NCI-H446 (cell line): ENCODE data around the gene PLSCR1.
"Not testable (repeated sequence)": the region's sequence is repeated elsewhere in the genome, so short reads cannot be mapped to it uniquely, and the experiment has no call there.

Experiments used
- DNase-seq, 2 experiments: peaks; one replicate each; lab custom pipeline; 2025; lab: John Stamatoyannopoulos, UW

Gene PLSCR1

DNA sequence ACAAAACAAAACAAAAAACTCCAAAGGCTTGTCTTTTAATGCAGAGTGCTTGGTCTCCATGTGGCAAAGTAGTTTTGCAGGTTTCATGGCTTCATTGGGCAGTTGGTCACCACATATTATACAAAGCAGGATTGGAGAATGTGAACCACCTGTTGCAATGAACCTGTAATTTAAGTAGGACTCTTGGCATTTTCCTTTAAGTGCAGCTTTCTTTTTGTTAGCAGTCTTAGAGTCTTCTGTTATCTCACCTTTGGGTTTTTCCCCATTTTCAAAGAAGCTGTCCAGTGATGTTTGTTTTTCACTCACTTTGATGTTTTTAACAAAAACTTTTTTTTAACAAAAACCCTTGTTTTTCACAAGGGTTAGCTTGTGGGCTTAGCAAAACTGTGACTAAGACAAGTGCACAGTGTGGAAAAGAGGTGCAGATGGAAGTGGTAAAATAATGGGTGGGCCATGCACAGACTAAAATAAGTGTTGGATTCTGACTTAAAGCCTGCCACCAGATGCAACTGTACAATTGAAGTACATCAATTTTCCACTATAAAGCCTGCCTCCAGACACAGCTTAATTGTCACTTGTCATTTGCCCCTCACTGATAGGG, 2.9 kb upstream of the PLSCR1 start:
- no peak for DNase-seq

DNA sequence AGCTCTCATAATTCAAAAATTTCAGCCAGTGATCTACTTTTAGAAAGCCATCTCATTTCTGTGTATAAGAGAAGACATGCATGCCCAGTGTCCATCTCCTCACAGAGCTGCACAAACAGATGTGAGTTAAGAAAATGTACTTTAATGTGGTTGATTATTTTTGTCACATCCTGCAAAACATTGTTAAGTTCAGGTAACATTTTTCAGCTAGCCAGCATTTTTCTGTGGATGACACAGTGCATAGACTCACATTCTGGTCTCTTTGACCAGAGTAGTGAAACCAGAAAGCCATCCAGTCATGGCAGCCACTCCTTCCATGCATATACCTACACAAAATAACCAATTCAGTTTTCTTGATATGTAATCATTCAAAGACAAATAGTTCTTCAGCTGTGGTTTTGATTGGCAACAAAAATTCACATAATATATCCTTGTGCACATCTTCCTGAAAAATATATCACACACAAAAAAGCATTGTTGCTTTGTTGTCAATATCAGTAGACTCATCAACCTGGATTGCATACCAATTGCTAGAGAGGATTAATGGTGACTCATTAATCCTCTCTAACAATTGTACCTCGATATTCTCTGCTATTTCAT, 2.1 kb upstream of the PLSCR1 start:
- no peak for DNase-seq

DNA sequence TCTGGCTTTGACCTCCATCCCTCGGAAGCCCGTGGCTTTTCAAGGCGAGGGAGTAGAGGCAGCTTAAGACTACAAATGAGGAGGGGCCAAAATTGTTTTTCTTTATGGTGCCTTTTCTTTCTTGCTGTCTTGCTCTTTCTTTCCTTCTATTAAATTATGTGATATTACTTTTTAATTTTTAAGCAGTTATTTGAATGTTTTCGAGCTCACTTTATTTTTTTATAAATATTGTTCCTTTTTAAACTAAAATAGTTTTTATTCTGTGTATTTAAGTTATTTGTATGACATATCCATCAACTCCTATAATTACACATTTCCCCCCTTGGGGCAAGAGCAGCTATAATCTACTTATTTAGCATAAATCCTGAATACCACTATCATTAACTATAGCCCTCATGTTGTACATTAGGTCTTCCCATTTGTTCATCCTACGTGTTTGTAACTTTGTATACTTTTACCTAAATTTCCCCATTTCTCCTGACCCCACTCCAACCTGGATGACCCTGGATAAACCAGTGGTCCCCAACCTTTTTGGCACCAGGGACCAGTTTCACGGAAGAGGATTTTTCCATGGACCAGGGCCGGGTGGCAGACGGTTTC, 622 bp upstream of the PLSCR1 start:
- no peak for DNase-seq

DNA sequence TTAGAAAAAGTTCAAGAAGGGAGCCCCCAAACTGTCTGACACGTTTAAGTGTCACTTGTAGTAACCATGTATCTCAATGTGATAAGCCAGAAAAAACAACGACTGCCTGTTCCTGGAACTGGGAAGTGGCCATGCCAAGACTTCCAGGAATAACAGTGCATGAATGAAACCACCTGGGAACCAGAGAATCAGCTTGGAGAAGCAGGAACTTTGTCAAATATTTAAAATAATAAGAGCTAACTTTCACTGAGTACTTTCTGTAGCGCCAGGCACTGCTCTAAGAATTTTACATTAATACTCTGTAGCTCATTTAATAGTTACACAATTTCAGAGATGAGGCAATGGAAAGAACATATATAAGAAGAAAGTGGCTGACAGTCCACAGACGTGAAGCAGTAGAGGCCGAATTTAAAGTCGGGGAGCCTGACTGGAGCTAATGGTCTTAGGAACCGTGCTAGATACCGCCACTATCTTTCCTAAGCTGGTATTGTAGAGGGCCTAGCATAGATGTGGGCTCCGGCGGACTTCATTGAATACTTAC, 876 bp downstream of the PLSCR1 start:
- DNase-seq = no peak

DNA sequence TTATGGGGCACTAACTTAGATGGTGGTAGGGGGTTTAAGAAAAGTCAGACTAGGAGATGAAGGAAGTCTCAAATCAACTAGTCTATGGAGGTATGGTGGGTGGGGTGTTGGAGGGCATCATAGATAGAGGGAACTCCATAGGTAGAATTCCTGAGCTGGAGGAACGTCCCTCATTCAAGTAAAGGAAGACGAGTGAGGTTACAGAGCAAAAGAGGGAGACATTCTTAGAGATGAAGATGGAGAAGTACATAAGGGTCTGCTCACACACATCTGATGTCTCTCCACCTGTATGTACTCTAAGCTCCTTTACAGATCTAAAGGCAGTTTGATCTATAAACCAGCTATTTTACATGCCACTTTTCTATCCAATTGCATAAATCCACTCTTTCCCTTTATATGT, 1.4 kb downstream of the PLSCR1 start:
- no peak for DNase-seq

DNA sequence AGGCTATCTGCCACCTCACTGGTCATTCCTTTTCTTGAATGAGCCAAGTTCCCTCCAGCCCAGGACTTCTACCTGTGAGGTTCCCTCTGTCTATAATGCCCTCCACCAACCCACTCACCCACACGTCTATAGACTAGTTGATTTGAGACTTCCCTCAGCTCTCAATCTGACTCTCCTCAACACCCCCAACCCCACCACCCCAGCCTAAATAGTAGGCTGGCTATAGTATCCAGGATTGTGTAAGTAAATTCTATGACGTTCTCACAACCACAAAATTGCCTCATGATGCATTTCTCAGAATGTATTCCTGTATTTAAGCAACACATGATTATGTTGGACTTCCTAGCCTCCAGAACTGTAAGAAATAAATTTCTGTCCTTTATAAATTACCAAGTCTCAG, 2.2 kb downstream of the PLSCR1 start:
- no peak for DNase-seq

DNA sequence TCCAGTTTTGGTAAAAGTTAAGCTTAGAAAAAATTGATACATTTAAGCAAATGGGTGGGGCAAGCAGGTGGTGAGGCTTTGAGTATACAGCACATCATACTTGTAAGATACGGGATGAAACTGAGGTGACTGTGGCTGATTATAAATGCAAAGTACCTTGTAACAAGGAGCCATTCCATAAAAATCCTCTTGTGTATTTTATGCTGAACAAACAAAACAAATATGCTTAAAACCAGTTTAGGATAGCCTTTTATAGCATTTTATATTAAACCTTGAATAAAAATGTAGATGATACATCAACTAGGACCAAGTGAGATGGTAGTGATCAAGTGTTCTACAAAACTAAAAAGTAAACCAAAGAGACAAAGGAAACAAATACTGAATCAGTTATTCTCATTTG, 3.4 kb downstream of the PLSCR1 start:
- no peak for DNase-seq

DNA sequence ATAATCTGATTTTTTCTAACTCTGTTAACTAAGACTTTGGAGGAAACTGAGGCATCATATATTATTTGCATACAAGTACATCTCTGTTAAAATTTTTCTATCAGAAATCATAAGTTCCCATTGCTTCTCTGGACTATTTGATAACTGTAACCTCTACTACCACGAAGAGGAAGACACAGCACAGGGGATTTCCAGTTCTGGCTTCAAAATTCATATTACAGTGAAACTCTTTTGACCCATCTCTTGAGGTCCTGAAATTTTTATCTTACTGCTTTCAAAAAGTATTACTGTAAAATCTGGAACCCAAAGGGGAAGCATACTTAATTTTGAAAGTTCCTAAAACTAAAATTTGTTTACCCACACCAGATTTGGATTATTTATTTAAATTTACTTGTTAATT, 4.2 kb downstream of the PLSCR1 start:
- DNase-seq = no peak

DNA sequence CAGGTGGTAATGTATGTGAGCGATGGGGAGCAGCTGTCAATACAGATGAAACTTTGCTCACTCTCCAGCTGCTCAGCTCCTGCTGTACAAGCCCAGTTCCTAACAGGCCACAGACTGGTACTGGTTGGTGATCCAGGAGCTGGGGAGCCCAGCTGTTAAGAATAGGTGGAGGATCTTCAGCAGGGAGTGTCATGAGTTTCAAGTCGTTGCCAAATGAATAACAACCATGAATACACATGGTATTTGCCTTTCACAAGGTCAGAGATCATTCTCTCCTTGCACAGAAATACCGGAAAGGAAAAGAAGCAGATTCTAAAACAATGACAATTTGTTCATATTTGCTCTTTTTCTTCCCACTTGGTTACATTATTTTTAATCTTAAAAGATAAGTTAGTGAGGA, 5.1 kb downstream of the PLSCR1 start:
- no peak for DNase-seq

DNA sequence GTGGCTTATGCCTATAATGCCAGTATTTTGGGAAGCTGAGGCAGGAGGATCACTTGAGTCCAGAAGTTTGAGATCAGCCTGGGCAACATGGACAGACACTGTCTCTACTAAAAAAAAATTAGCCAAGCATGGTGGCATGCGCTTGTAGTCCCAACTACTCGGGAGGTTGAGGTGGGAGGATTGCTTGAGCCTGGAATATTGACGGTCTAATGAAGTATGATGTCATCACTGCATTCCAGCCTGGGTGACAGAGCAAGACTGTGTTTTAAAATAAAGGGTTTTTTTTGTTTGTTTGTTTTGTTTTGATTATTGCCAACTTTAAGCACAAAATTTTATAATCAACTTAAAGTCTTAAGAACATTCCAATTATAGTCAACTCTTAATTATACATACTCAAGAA, 6.8 kb downstream of the PLSCR1 start:
- no peak for DNase-seq

DNA sequence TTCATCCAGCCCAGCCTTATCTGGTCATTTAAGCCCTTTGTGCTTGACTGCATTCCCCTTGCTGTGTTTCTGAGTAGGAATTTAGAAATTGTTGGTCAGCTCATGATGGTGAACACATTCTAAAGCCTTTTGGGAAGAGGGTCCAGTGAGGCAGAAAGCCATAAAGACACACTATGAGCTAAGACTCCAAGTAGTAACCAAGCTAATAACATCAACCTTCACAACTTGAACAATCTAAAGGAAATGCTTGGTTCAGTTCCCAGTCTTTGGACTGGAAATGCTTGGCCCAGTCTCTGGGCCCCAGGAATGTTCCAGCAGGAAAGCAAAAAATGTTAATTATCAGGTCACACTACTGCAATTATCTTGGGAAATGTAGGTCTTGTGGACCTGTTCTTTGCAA, 7.7 kb downstream of the PLSCR1 start:
- DNase-seq = no peak

DNA sequence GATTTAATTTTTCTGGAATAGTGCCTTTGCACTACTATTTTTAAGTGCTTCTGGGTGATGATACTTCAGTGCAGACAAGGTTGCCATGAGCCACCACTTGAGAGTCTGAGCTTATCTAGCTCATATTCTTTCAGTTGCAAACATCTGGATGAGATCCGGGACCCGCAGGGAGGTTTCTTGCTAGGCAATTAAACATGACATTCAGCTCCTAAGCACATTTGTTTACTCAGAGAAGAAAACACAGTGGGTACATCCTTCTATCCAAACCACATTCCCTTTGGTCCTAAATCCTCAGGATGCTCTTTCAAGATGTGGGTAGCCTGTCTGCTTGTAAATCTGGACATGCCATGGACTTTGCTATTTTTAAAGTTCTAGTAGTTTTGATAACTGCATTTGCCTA, 12.0 kb downstream of the PLSCR1 start:
- no peak for DNase-seq

DNA sequence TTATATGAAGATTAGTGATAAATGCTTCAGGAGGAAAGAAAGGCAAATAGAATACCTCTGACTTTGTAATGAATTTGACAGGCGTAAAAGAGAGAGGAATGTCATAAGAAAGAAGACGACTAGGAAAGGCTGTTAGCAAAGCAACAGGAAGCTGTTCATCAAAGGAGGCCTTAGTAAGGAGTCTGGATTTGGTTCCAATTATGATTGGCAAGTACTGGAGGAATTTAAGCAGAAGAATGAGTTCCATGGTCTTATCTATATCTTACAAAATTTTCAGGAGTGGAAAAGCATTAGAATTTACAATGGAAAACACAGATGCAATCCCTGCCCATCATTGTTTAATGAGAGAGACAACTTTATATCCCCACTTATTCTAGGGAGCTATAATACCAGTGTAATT, 13.8 kb downstream of the PLSCR1 start:
- no peak for DNase-seq

DNA sequence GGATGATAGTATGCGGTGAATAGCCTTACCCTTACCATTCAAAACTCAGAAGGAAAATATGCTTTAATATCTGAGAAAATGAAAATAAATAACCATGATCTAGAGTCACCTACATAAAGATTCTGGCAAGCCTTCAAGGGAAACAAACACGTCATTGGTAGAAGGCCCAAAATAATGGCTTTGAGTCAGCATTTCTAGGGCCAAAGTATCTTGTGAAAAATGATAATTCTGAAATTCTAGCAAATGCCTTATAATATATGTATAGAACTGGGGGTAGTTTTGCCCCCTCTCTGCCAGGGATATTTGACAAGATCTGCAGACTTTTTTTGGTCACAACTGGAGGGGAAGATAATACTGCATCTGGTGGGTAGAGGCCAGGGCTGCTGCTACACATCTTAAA, 15.4 kb downstream of the PLSCR1 start:
- DNase-seq = no peak

DNA sequence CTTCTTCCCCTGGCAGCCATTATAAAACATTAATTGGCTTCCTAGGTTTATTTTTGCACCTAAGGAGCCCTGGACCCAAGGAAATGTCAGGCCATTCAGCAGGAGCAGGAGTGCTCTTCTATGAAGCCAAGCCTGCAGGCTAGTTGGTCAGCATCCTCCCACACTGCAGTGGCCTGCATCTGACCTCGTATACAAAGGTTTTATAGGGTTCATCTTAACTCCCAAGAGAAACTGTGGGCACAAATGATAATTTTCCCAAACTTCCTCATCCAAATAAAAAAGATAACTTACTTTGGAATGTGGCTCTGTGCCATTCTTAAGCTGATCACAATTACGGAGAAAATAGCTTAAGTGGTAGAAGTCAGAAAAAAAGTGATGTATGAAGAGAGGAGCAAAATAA, 19.4 kb downstream of the PLSCR1 start:
- DNase-seq = no peak

DNA sequence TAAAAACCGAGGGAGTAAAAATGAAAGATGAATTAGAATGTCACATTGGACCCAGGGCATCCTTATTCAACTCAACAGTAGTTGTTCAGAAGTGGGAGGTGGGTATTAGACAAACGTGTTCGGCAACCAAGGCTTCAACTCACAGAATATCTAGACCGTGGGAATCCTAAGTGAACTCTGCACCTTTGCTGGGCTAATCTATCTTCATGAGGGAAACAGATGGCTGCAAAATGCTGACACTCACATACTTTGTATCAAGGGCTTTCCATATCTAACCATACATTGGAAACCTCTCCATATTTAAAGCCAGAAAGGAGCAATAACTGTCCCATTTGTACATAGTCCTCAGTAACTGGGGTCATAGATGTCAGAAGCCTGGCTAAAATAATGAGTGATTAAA, 20.9 kb downstream of the PLSCR1 start:
- no peak for DNase-seq

DNA sequence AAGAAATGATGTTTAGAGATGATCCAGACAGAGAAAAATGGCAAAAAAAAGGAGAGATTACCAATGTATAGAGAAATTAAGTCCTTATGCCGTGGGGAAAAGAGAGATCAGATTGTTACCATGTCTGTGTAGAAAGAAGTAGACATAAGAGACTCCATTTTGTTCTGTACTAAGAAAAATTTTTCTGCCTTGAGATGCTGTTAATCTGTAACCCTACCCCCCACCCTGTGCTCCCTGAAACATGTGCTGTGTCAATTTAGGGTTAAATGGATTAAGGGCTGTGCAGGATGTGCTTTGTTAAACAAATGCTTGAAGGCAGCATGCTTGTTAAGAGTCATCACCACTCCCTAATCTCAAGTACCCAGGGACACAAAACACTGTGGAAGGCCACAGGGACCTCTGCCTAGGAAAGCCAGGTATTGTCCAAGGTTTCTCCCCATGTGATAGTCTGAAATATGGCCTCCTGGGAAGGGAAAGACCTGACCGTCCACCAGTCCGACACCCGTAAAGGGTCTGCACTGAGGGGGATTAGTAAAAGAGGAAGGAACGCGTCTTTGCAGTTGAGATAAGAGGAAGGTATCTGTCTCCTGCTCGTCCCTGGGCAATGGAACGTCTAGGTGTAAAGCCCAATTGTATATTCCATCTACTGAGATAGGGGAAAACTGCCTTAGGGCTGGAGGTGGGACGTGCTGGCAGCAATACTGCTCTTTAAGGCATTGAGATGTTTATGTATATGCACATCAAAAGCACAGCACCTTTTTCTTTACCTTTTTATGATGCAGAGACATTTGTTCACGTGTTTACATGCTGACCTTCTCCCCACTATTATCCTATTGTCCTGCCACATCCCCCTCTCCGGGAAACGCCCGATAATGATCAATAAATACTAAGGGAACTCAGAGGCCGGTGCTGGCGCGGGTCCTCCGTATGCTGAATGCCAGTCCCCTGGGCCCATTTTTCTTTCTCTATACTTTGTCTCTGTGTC, 21.9 kb downstream of the PLSCR1 start:
- not testable (repeated sequence) for DNase-seq

DNA sequence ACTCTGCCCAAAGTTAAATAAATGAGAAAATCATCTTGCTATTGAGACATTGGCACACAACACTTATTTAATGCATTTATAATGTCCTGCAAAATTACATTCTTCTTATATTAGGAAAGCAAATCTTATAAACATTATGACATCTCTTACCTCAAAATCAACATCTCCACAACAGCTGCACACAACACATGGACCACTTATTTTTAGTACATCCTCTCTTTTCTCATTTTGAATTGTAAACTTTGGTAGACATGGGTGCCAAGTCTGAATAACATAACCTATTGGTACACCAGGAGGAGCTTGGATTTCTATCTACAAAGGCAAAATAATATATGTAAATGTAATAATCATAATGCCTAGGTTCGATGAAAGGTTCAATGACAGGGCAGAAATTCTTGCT, 23.0 kb downstream of the PLSCR1 start:
- DNase-seq = no peak

DNA sequence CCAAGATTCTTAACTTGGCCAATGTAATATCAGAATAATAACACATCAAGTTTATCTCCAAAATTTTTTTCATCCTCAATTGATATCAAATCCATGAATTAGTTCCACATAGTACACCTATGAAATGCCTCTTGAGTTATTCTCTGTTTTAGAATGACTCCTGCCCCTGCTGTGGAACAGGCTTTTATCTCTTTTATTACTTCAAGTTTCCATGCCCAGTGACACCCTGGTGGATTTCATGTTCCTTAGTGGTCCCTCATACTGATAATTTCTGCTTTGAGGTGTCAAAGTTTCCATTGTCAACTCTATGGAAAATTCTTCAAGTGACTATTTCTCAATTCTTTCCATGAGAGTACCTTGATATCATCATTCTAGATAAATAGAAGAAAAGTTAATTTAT, 24.6 kb downstream of the PLSCR1 start:
- no peak for DNase-seq

DNA sequence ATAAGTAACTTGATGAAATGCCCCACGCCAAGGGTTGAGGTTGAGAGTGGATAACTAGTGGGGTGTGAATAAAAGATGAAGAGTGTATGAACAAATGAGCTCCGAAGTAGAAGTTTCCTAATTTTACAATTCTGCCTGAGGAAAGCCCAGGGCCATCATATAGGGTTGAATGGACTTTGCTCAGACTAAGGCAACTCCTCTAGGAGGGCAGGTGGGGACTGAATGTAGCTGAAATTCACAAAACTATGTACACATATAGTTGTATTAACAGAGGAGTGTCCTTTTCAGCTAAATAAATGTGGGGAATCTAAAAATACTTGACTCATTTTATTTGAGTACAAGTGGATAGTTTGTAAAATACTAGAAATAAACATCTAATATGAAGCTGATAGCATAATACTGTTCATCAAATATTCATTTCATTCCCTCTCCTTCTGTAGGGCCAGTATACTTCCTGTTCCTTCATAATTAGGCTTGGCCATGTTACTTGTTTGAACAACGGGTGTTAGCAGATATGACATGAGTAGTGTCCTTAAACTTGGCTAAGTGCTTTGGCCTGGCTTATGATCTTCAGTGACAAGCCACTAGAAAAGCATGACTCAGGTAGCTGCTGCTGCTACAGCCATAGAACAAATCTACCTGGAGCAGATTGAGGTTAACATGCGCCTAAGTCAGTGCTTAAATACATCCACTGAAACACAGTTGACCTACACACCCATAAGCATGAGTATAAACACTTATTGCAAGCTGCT, 26.5 kb downstream of the PLSCR1 start:
- DNase-seq = no peak

DNA sequence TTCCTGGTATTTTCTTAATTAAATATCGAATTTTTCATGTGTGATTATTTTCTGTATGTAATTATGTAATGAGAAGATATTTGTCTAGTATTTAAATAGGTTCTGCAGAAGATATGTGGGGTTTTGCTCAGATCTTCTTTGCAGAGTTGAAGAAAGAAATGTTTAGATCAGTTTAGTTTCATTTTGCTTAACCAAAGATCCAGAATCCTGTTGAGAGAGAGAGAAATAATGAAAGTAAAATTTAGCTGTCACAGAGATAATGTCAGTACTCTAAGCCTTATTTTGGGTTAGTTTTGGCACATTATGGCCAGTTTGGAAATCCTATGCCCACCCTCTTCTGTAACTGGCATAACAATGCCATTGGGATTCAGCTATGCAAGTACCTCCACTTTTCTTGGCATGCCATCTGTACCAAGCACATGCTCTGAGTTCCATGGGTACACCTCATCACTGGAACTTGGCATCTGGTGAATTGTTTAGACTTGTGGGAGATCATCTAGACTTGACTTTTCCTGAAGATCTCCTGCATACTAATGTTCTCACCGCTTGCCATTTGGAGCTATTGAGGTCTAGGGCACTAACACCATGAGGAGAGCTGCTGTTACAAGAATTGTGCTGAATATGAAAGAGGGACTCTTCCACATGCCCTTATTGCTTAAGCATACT, 30.9 kb downstream of the PLSCR1 start:
- no peak for DNase-seq
